CD14-positive monocyte (primary cell): ENCODE measurements around the gene CNTNAP2. TPM values are rescaled to one million over a fixed set of nuclear protein-coding genes. Genes with fewer than 3 reads are reported as not detected.
"Not testable (repeated sequence)": the region's sequence is repeated elsewhere in the genome, so short reads cannot be mapped to it uniquely, and the experiment has no call there.

Experiments used
- DNase-seq, 3 donors: peaks; one replicate each; pipeline ENCODE4 v3.0.0-alpha.2; 2011 to 2022
- H2AFZ ChIP-seq: 2 replicates; pipeline ENCODE4 v1.6.0; 2012; ENCODE audit warnings: mild to moderate bottlenecking, low read depth, low read length, inconsistent platforms; ENCODE audit not compliant: insufficient read depth, poor library complexity, severe bottlenecking
- H3K27ac ChIP-seq, 2 donors: 1 replicate in 1 of 2; 2 replicates in 1 of 2; pipeline ENCODE4 v1.5.1; 2012 to 2013; ENCODE audit warnings: low read length in 2 of 2, control low read depth in 1 of 2, inconsistent platforms in 1 of 2, low read depth in 1 of 2, mild to moderate bottlenecking in 1 of 2
- H3K27me3 ChIP-seq, 2 donors: one replicate each; pipeline versions ENCODE4 v1.6.0 to v1.6.1; 2011 to 2013; ENCODE audit warnings: low read length in 2 of 2; ENCODE audit not compliant: control insufficient read depth in 2 of 2, insufficient read depth in 2 of 2
- H3K36me3 ChIP-seq, 2 donors: replicated peaks in 1 of 2; 1 replicate in 1 of 2; 2 replicates in 1 of 2; pipeline versions ENCODE4 v1.5.1 to v1.6.1; 2012 to 2013; ENCODE audit warnings: low read length in 2 of 2, control low read depth in 1 of 2, inconsistent platforms in 1 of 2, mild to moderate bottlenecking in 1 of 2; ENCODE audit not compliant: insufficient read depth in 2 of 2, control insufficient read depth in 1 of 2
- H3K4me1 ChIP-seq, 2 donors: 1 replicate in 1 of 2; 2 replicates in 1 of 2; pipeline versions ENCODE4 v1.5.1 to v1.6.1; 2012 to 2013; ENCODE audit warnings: low read length in 2 of 2, control low read depth in 1 of 2, inconsistent platforms in 1 of 2, mild to moderate bottlenecking in 1 of 2, moderate library complexity in 1 of 2; ENCODE audit not compliant: insufficient read depth in 2 of 2, control insufficient read depth in 1 of 2
- H3K4me2 ChIP-seq: replicated peaks from 2 replicates; pipeline ENCODE3; 2012; ENCODE audit warnings: low read length, moderate library complexity, mild to moderate bottlenecking; ENCODE audit not compliant: poor library complexity, severe bottlenecking; ENCODE audit errors: extremely low read depth
- H3K4me3 ChIP-seq, 3 experiments: fragments of 200-600 bp in 1 of 3; sonication (generic) in 1 of 3; replicated peaks in 1 of 3; 1 replicate in 2 of 3; 2 replicates in 1 of 3; pipeline ENCODE4 v1.5.1; 2011 to 2013; ENCODE audit warnings: low read length in 3 of 3, mild to moderate bottlenecking in 3 of 3, control low read depth in 2 of 3, low read depth in 2 of 3, inconsistent platforms in 1 of 3, moderate library complexity in 1 of 3
- H3K79me2 ChIP-seq: 2 replicates; pipeline ENCODE4 v1.6.0; 2012; ENCODE audit warnings: mild to moderate bottlenecking, control low read depth, inconsistent platforms, low read length, moderate library complexity; ENCODE audit not compliant: insufficient read depth
- H3K9ac ChIP-seq: 2 replicates; pipeline ENCODE4 v1.6.0; 2017; ENCODE audit warnings: low read length, mild to moderate bottlenecking; ENCODE audit not compliant: insufficient read depth, poor library complexity, severe bottlenecking
- H3K9me3 ChIP-seq, 2 donors: replicated peaks in 1 of 2; 1 replicate in 1 of 2; 2 replicates in 1 of 2; pipeline versions ENCODE4 v1.5.1 to v1.6.1; 2012 to 2013; ENCODE audit warnings: low read length in 2 of 2, control low read depth in 1 of 2; ENCODE audit not compliant: control insufficient read depth in 1 of 2, insufficient read depth in 1 of 2
- H4K20me1 ChIP-seq: 2 replicates; pipeline ENCODE4 v1.6.0; 2012; ENCODE audit warnings: mild to moderate bottlenecking, low read length, control low read depth, moderate library complexity; ENCODE audit not compliant: insufficient read depth
- H3K27ac Mint-ChIP-seq, 7 donors: one replicate each; pipeline ENCODE4 v1.8.0; 2020; ENCODE audit warnings: mild to moderate bottlenecking in 7 of 7, mixed read lengths in 7 of 7, moderate library complexity in 6 of 7, inconsistent platforms in 2 of 7
- H3K27me3 Mint-ChIP-seq, 3 donors: one replicate each; pipeline ENCODE4 v1.8.0; 2021 to 2022; ENCODE audit warnings: low read depth in 3 of 3, mild to moderate bottlenecking in 3 of 3, mixed read lengths in 3 of 3, moderate library complexity in 3 of 3, inconsistent platforms in 1 of 3
- H3K36me3 Mint-ChIP-seq, 2 donors: one replicate each; pipeline ENCODE4 v1.8.0; 2020; ENCODE audit warnings: mixed read lengths in 2 of 2, inconsistent platforms in 1 of 2, mild to moderate bottlenecking in 1 of 2
- H3K4me1 Mint-ChIP-seq: one replicate; pipeline ENCODE4 v1.8.0; 2020; ENCODE audit warnings: mild to moderate bottlenecking, mixed read lengths
- H3K4me3 Mint-ChIP-seq, 2 donors: one replicate each; pipeline ENCODE4 v1.8.0; 2020; ENCODE audit warnings: mild to moderate bottlenecking in 2 of 2, mixed read lengths in 2 of 2, moderate library complexity in 1 of 2
- H3K9me3 Mint-ChIP-seq, 7 donors: one replicate each; pipeline ENCODE4 v1.8.0; 2020 to 2022; ENCODE audit warnings: mixed read lengths in 7 of 7, mild to moderate bottlenecking in 6 of 7, moderate library complexity in 6 of 7, inconsistent platforms in 2 of 7
- WGBS: methylation state at CpG from one replicate; pipeline ENCODE4 v1.1.5; 2013; ENCODE audit warnings: missing lambda C conversion rate; ENCODE audit not compliant: insufficient coverage; 5-methylcytosine and 5-hydroxymethylcytosine counted together
- intact Hi-C, 2 donors: fragments of 100-400 bp; cut with micrococcal nuclease; formaldehyde crosslinking; loops; one replicate each; pipeline versions ENCODE4 v1.15.0 to v1.15.1; 2023
- polyA plus RNA-seq, 3 donors: library from polyadenylated mRNA; depleted of rRNA in 1 of 3; unstranded in 2 of 3; stranded (reverse) in 1 of 3; fragments of 300-500 nt in 2 of 3; fragments of >200 nt in 1 of 3; fragmentation: Illumina TruSeq in 2 of 3; gene quantifications; 1 replicate in 2 of 3; 2 replicates in 1 of 3; pipeline ENCODE4 v1.2.3, GENCODE V29; 2012 to 2021
- TF ChIP-seq, protein P1 (sequence below): fragments of 200-600 bp; IDR thresholded peaks from one replicate; pipeline ENCODE4 v1.8.0; 2022; ENCODE audit warnings: antibody characterized with exemption, mild to moderate bottlenecking

CNTNAP2 gene
- polyA plus RNA-seq, 3 donors, result 0.01 TPM; not detected in 2

- DNase-seq, result no peak
- no peak overlapping the region for H2AFZ ChIP-seq
- no peak overlapping the region for H3K27ac Mint-ChIP-seq
- H3K4me1 ChIP-seq, result no peaks in the 10 kb centered on the region
- no peaks in the 10 kb centered on the region for H3K4me1 Mint-ChIP-seq
- no peaks in the 10 kb centered on the region for H3K27me3 ChIP-seq
- no peak overlapping the region for H3K27ac ChIP-seq
- H3K36me3 Mint-ChIP-seq, result no peaks in the 10 kb centered on the region
- no peaks in the 10 kb centered on the region for H3K36me3 ChIP-seq
- H3K4me3 ChIP-seq, result no peak overlapping the region
- no CpG with 5 or more reads among the region's 2 CpGs for WGBS
- H3K4me3 Mint-ChIP-seq, result no peak overlapping the region
- intact Hi-C loops, result no loop called here
- H4K20me1 ChIP-seq, result no peaks in the 10 kb centered on the region
- peaks cover 0 to 6% of the 10 kb centered on the region in 2 donors for H3K9me3 ChIP-seq
- H3K27me3 Mint-ChIP-seq, result peaks cover 0 to 1% (median 0%) of the 10 kb centered on the region in 3 donors
- peaks cover 0 to 11% (median 5%) of the 10 kb centered on the region in 7 donors for H3K9me3 Mint-ChIP-seq
- H3K79me2 ChIP-seq, result no peaks in the 10 kb centered on the region
- no peak overlapping the region for H3K4me2 ChIP-seq
- TF ChIP-seq, protein P1, sequence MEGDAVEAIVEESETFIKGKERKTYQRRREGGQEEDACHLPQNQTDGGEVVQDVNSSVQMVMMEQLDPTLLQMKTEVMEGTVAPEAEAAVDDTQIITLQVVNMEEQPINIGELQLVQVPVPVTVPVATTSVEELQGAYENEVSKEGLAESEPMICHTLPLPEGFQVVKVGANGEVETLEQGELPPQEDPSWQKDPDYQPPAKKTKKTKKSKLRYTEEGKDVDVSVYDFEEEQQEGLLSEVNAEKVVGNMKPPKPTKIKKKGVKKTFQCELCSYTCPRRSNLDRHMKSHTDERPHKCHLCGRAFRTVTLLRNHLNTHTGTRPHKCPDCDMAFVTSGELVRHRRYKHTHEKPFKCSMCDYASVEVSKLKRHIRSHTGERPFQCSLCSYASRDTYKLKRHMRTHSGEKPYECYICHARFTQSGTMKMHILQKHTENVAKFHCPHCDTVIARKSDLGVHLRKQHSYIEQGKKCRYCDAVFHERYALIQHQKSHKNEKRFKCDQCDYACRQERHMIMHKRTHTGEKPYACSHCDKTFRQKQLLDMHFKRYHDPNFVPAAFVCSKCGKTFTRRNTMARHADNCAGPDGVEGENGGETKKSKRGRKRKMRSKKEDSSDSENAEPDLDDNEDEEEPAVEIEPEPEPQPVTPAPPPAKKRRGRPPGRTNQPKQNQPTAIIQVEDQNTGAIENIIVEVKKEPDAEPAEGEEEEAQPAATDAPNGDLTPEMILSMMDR, result no peak
- no peak overlapping the region for H3K9ac ChIP-seq
These were observed 60.7 kb downstream of the CNTNAP2 start for GRCh38 chr7:146177301-146177700.

DNA sequence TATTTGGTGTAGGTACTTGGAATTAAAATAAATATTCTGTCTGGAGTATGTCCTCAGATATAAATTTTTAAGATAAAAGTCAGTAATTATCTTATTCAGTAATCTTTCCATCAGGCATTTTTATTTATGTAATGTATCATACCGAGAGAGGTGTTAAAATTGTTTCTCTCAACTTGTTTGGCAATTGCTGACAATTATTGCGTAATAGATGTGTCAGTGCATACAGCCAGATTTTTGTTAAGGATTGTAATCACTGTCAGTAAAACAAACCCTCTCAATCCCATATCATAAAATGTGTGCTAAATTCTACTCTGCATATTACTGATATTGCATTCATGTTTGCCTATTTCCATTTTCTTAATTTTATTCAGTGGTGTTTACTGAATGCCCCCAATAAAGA, 69.2 kb downstream of the CNTNAP2 start:
- Histone ChIP-seq H3K4me2 (no peak overlapping the region), H3K4me1 (no peaks in the 10 kb centered on the region), H3K27me3 (no peaks in the 10 kb centered on the region), H2AFZ (no peak overlapping the region), H3K36me3 (no peaks in the 10 kb centered on the region), H3K27ac (no peak overlapping the region), H3K79me2 (no peaks in the 10 kb centered on the region), H3K9ac (no peak overlapping the region), H3K4me3 (no peak overlapping the region), H3K9me3 (peaks cover 3 to 9% of the 10 kb centered on the region in 2 donors), H4K20me1 (no peaks in the 10 kb centered on the region)
- TF ChIP-seq, protein P1, result no peak
- H3K27me3 Mint-ChIP-seq, result peaks cover 0 to 3% (median 0%) of the 10 kb centered on the region in 3 donors
- DNase-seq, result no peak
- H3K4me1 Mint-ChIP-seq, result no peaks in the 10 kb centered on the region
- no peaks in the 10 kb centered on the region for H3K36me3 Mint-ChIP-seq
- intact Hi-C loops, result no loop called here
- H3K27ac Mint-ChIP-seq, result no peak overlapping the region
- peaks cover 0 to 6% (median under 1%) of the 10 kb centered on the region in 7 donors for H3K9me3 Mint-ChIP-seq
- WGBS, result no CpG with 5 or more reads among the region's 2 CpGs
- no peak overlapping the region for H3K4me3 Mint-ChIP-seq

GRCh38 chr7:146191428-146191827, 74.8 kb downstream of the CNTNAP2 start:
- H3K4me3 Mint-ChIP-seq, H3K27me3 ChIP-seq, H3K79me2 ChIP-seq, H4K20me1 ChIP-seq, H3K36me3 Mint-ChIP-seq, H2AFZ ChIP-seq, H3K36me3 ChIP-seq, DNase-seq, intact Hi-C loops, H3K4me2 ChIP-seq, H3K4me1 Mint-ChIP-seq, H3K4me1 ChIP-seq, H3K9ac ChIP-seq, H3K27ac ChIP-seq, H3K4me3 ChIP-seq, H3K27me3 Mint-ChIP-seq, H3K27ac Mint-ChIP-seq: not testable (repeated sequence)
- H3K9me3 ChIP-seq, result peaks cover 22 to 24% of the 10 kb centered on the region in 2 donors
- peaks cover 5 to 27% (median 11%) of the 10 kb centered on the region in 7 donors for H3K9me3 Mint-ChIP-seq
- WGBS, result 100% methylated on average over 1 of the region's 9 CpGs
